HepG2 (cell line): ENCODE results near the gene ZMIZ2. TPM values are rescaled to one million over a fixed set of nuclear protein-coding genes. Genes with fewer than 3 reads are reported as not detected.

Experiments
- AKAP8 ChIP-seq: sonication (generic); formaldehyde crosslinking; IDR thresholded peaks from 2 replicates; pipeline ENCODE4 v1.5.1; 2020; ENCODE audit warnings: mild to moderate bottlenecking, missing genetic modification reagents
- ARNTL ChIP-seq: sonication (generic); formaldehyde crosslinking; IDR thresholded peaks from 2 replicates; pipeline ENCODE4 v1.4.0; 2020; ENCODE audit warnings: mild to moderate bottlenecking, missing genetic modification reagents
- NFKB2 ChIP-seq: sonication (generic); formaldehyde crosslinking; IDR thresholded peaks from 2 replicates; pipeline ENCODE4 v1.4.0; 2020; ENCODE audit warnings: missing genetic modification reagents, borderline replicate concordance
- REPIN1 ChIP-seq: sonication (generic); formaldehyde crosslinking; IDR thresholded peaks from 2 replicates; pipeline ENCODE4 v1.8.0; 2022; ENCODE audit warnings: missing genetic modification reagents, low read depth, mild to moderate bottlenecking, borderline replicate concordance
- SP2 ChIP-seq: sonication (generic); formaldehyde crosslinking; IDR thresholded peaks from 2 replicates; pipeline ENCODE4 v1.5.1; 2020; ENCODE audit warnings: mild to moderate bottlenecking, missing genetic modification reagents
- ZBTB4 ChIP-seq: sonication (generic); formaldehyde crosslinking; IDR thresholded peaks from 2 replicates; pipeline ENCODE4 v1.4.0; 2020; ENCODE audit warnings: missing genetic modification reagents, mild to moderate bottlenecking, borderline replicate concordance
- ZBTB40 ChIP-seq, 2 experiments: fragments of 450-650 bp in 1 of 2; sonication (generic) in 1 of 2; formaldehyde crosslinking in 1 of 2; IDR thresholded peaks; 2 replicates each; pipeline versions ENCODE4 v1.6.1 to v1.8.0; 2016 to 2022; ENCODE audit warnings: antibody characterized with exemption in 1 of 2, mild to moderate bottlenecking in 1 of 2, missing genetic modification reagents in 1 of 2
- ZNF414 ChIP-seq: sonication (generic); formaldehyde crosslinking; IDR thresholded peaks from 2 replicates; pipeline ENCODE4 v1.5.0; 2020; ENCODE audit warnings: missing genetic modification reagents
- ZNF687 ChIP-seq: sonication (generic); formaldehyde crosslinking; IDR thresholded peaks from 2 replicates; pipeline ENCODE4 v1.5.1; 2020; ENCODE audit warnings: mild to moderate bottlenecking, missing genetic modification reagents, moderate library complexity
- polyA plus RNA-seq, 8 experiments: library from polyadenylated mRNA; depleted of rRNA in 3 of 8; stranded (reverse) in 7 of 8; unstranded in 1 of 8; fragments of >200 nt; fragmentation: Illumina TruSeq in 4 of 8; extraction: Trizol in 4 of 8; gene quantifications; 2 replicates each; pipeline versions ENCODE4 v1.2.1 to v1.2.3, GENCODE V29; 2011 to 2016; ENCODE audit warnings: low read depth in 4 of 8, missing spikeins in 1 of 8, mixed read lengths in 1 of 8; ENCODE audit not compliant: insufficient read depth in 1 of 8
- total RNA-seq, 5 experiments: library from RNA; depleted of rRNA; stranded (reverse); fragments of >200 nt; fragmentation: Illumina TruSeq; extraction: Trizol; gene quantifications; 2 replicates each; pipeline ENCODE4 v1.2.3, GENCODE V29; 2016; ENCODE audit warnings: low read depth in 1 of 5

The ZMIZ2 gene
- total and polyA plus RNA-seq, 2 of the 13 experiments (the other 11 are each of a cell fraction or from before 2014, with no cell fraction given), result 4.9 to 7.9 TPM

- TF ChIP-seq ZNF687 (CRISPR knock-in tag) (peak; percentile 90), REPIN1 (CRISPR knock-in tag) (peak; percentile 21; the same call in 1 of the 2 replicates), ZNF414 (CRISPR knock-in tag) (peak; percentile 9; the same call in 1 of the 2 replicates), ZBTB4 (CRISPR knock-in tag) (no peak), AKAP8 (CRISPR knock-in tag) (peak; percentile 63; the same call in 1 of the 2 replicates), ZBTB40 (IDR thresholded peaks at IDR 0.05) (no peak), ZBTB40 (CRISPR knock-in tag; IDR thresholded peaks at IDR 0.05) (peak; percentile 53), ARNTL (CRISPR knock-in tag) (peak; percentile 82), SP2 (CRISPR knock-in tag) (peak; percentile 98), NFKB2 (CRISPR knock-in tag) (peak; percentile 52; the same call in 1 of the 2 replicates)
These were observed 48.1 kb downstream of the ZMIZ2 start, which contains the start of gene PPIA (continued) for GRCh38 chr7:44796504-44797328.
